ENCODE measurements around the gene DLG5.

DNA sequence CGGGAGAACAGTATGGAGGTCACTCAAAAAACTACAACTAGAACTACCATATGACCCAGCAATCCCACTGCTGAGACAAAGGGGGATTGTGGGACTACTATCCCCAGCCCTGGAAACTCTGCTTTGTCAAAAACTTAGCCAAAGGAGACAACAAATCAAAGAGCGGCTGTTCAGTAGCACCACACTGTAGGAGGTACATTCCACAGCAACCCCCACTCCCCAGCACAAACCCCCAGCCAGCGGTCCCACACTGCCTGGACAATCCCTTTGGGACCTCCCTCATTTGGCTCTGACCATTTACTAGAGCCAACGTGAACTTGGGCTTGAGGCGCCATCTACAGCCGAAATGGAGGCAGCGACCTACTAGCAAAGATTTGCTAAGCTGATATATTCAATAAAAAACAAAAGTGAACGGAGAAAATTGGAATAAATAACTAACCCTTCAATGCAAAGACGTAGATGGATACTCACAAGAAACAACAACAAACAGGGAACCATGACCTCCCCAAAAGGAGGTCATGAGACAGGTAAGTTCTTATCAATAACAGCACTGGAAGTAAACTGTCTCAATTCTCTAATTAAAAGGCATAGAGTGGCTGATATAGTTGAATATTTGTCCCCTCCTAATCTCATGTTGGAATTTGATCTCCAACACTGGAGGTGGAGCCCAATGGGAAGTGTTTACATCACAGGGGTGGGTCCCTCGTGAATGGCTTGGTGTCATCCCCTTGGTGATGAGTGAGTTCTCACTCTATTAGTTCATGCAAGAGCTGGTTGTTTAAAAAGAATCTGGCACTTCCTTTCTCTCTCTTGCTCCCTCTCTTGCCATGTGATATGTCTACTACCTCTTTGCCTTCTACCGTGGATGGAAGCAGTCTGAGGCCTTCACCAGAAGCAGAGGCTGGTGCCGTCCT lies 170.0 kb downstream of the DLG5 start:
- no peak for TF ChIP-seq EZH2 (IDR thresholded peaks at IDR 0.05; ENCODE audit: insufficient read depth, poor library complexity, severe bottlenecking)
- TF ChIP-seq EZH2phosphoT487 (IDR thresholded peaks at IDR 0.05; ENCODE audit: insufficient read depth, low read depth): no peak
